Measurements from ENCODE around the gene RAB34. TPM values are rescaled to one million over a fixed set of nuclear protein-coding genes. Genes with fewer than 3 reads are reported as not detected.

Gene RAB34
- total RNA-seq, 1 donor from 2014 or later = 150 TPM

DNA sequence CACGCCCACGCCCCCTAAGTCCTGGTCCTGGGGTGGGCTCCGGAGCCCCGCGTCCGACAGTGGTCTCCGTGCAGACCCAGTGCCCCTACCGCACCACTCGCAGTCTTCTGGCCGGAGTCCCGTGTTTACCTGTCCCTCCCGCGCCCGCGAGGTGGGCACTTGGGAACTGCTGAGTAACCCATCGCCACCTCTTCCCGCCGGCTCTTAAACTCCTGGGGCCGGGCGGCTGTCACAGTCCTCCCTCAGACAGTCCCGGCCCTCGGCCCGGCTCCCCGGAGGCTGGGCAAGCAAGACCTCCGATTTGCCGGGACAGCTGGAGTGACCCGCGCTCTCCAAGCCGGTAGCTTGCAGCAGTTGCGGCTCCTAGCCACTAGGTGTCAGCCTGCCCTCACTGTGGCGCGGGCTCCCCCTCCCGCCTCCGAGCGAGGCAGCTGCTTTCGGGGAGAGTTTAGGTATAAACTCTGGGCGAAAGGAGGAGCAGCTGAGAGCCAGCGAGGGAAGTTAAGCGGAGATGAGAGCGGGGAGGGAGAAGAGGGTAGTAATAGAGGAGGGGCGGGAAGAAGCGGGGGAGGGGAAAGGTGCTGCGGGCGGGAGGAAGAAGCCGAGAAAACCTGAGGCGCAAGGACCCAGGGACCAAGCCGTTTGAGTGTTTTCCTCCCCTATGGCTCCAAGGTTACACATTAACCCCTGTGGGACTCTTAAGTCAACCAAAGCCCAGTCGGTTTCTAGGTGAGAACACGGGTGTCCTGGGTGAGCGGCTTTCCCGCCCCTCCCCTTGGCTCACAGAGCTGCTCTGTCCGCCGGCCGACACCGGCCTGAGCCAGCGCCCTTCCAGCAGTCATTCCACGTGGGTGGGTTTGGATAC, 9.2 kb upstream of the RAB34 start:
- DNase-seq (ENCODE audit: low read depth) (peak; percentile 83), FAIRE-seq (no peak)
- H3K36me3 Mint-ChIP-seq (ENCODE audit: low read depth, unreplicated experiment) = peaks cover 4% of the 10 kb centered on the region
- peaks cover 33% of the 10 kb centered on the region for H3K4me1 Mint-ChIP-seq (ENCODE audit: low read depth, unreplicated experiment)
- Histone ChIP-seq H3K4me2 (ENCODE audit: low read length) (peak overlapping the region; percentile 98), H3K4me3 (ENCODE audit: insufficient read depth, low read depth, low read length) (peak overlapping the region; percentile 67), H3K79me2 (ENCODE audit: insufficient read depth, low read length) (peaks cover 21% of the 10 kb centered on the region), H3K27me3 (ENCODE audit: insufficient read depth, low read length) (no peaks in the 10 kb centered on the region), H3K9ac (ENCODE audit: low read length) (peak overlapping the region; percentile 85), H3K27ac (ENCODE audit: low read depth, low read length) (peak overlapping the region; percentile 52), H3K9me3 (ENCODE audit: insufficient read depth, low read depth, low read length) (no peaks in the 10 kb centered on the region), H3K4me1 (ENCODE audit: insufficient read depth, low read length) (peaks cover 42% of the 10 kb centered on the region), H2AFZ (ENCODE audit: low read depth, low read length) (peak overlapping the region; percentile 73), H3K36me3 (ENCODE audit: insufficient read depth, low read length) (peaks cover 27% of the 10 kb centered on the region), H4K20me1 (ENCODE audit: insufficient read depth, low read length) (peaks cover 37% of the 10 kb centered on the region)
- H3K27ac Mint-ChIP-seq (ENCODE audit: unreplicated experiment) = peak overlapping the region; percentile 94
- no peaks in the 10 kb centered on the region for H3K9me3 Mint-ChIP-seq (ENCODE audit: unreplicated experiment)
- no peaks in the 10 kb centered on the region for H3K27me3 Mint-ChIP-seq (ENCODE audit: low read depth, unreplicated experiment)
- H3K4me3 Mint-ChIP-seq (ENCODE audit: unreplicated experiment) = peak overlapping the region; percentile 91
- TF ChIP-seq, protein P1, sequence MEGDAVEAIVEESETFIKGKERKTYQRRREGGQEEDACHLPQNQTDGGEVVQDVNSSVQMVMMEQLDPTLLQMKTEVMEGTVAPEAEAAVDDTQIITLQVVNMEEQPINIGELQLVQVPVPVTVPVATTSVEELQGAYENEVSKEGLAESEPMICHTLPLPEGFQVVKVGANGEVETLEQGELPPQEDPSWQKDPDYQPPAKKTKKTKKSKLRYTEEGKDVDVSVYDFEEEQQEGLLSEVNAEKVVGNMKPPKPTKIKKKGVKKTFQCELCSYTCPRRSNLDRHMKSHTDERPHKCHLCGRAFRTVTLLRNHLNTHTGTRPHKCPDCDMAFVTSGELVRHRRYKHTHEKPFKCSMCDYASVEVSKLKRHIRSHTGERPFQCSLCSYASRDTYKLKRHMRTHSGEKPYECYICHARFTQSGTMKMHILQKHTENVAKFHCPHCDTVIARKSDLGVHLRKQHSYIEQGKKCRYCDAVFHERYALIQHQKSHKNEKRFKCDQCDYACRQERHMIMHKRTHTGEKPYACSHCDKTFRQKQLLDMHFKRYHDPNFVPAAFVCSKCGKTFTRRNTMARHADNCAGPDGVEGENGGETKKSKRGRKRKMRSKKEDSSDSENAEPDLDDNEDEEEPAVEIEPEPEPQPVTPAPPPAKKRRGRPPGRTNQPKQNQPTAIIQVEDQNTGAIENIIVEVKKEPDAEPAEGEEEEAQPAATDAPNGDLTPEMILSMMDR (IDR thresholded peaks at IDR 0.05; ENCODE audit: insufficient read depth, low read depth, low read length) = peak; percentile 88
- no peak for TF ChIP-seq EZH2 (IDR thresholded peaks at IDR 0.05; ENCODE audit: insufficient read depth, low read length)

DNA sequence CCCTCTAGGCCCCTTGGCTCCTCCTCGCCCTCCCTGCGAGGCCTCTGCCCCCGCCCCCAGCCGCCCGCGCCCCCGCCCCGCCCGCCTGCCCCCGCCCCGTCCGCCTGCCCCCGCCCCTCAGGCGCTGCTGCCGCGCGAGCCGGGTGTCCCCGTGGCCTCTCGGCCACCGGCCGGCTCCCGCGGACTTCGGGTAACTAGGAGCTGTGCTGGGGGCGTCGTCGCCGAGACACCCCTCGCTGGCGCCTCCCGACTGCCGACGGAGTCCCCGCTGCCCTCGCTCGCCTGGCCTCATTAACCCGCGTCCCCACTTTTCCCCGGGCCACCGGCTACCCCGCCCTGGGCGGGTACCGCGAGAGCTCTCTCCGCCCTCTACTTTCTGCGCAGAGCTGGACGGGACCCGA, 8.6 kb upstream of the RAB34 start, which contains the start of gene TLCD1:
TLCD1 (minus strand) TSS at position 8 of the 401 bp plus-strand sequence. CDS start 136 bp downstream, outside the sequence.
- H4K20me1 ChIP-seq (ENCODE audit: insufficient read depth, low read length) = peaks cover 43% of the 10 kb centered on the region
- H3K4me1 Mint-ChIP-seq (ENCODE audit: low read depth, unreplicated experiment) = peaks cover 36% of the 10 kb centered on the region
- peaks cover 4% of the 10 kb centered on the region for H3K36me3 Mint-ChIP-seq (ENCODE audit: low read depth, unreplicated experiment)

More for the DNA sequence above, 8.6 kb upstream of the RAB34 start, which contains the start of gene TLCD1:
- Mint-ChIP-seq H3K27me3 (ENCODE audit: low read depth, unreplicated experiment) (no peaks in the 10 kb centered on the region), H3K9me3 (ENCODE audit: unreplicated experiment) (no peaks in the 10 kb centered on the region), H3K27ac (ENCODE audit: unreplicated experiment) (peak within 1 kb of the TSS; percentile 90), H3K4me3 (ENCODE audit: unreplicated experiment) (peak within 1 kb of the TSS; percentile 99)
- no peaks in the 10 kb centered on the region for H3K27me3 ChIP-seq (ENCODE audit: insufficient read depth, low read length)
- peak within 1 kb of the TSS; percentile 73 for H2AFZ ChIP-seq (ENCODE audit: low read depth, low read length)
- TF ChIP-seq EZH2 (IDR thresholded peaks at IDR 0.05; ENCODE audit: insufficient read depth, low read length) = no peak
- TF ChIP-seq, protein P1 (IDR thresholded peaks at IDR 0.05; ENCODE audit: insufficient read depth, low read depth, low read length) = no peak
- peaks cover 32% of the 10 kb centered on the region for H3K36me3 ChIP-seq (ENCODE audit: insufficient read depth, low read length)
- H3K4me1 ChIP-seq (ENCODE audit: insufficient read depth, low read length) = peaks cover 48% of the 10 kb centered on the region
- DNase-seq (ENCODE audit: low read depth) (peak; percentile 31), FAIRE-seq (no peak)
- H3K27ac ChIP-seq (ENCODE audit: low read depth, low read length) = peak within 1 kb of the TSS; percentile 52
- peak within 1 kb of the TSS; percentile 98 for H3K4me2 ChIP-seq (ENCODE audit: low read length)
- H3K4me3 ChIP-seq (ENCODE audit: insufficient read depth, low read depth, low read length) = peak within 1 kb of the TSS; percentile 67
- H3K9ac ChIP-seq (ENCODE audit: low read length) = peak within 1 kb of the TSS; percentile 85
- peaks cover 27% of the 10 kb centered on the region for H3K79me2 ChIP-seq (ENCODE audit: insufficient read depth, low read length)
- H3K9me3 ChIP-seq (ENCODE audit: insufficient read depth, low read depth, low read length) = no peaks in the 10 kb centered on the region
